Heart left ventricle (tissue), 13 donors: ENCODE measurements around the gene TPD52L2.

ENCODE experiments used
- POLR2A ChIP-seq, 2 donors: fragments of 450-650 bp; IDR thresholded peaks; one replicate each; pipeline ENCODE4 v1.6.1; 2017; ENCODE audit warnings: antibody characterized with exemption in 2 of 2, mild to moderate bottlenecking in 2 of 2, moderate library complexity in 2 of 2
- TF ChIP-seq, protein P1 (sequence below), 12 donors: fragments of 200-600 bp; sonication (generic) in 4 of 12; IDR thresholded peaks; one replicate each; pipeline versions ENCODE4 v1.5.0 to v1.8.0; 2018 to 2022; ENCODE audit warnings: antibody characterized with exemption in 12 of 12, mild to moderate bottlenecking in 5 of 12
- donor health status: ischemic (EF 13 %, LVEDD 7.1; RV severe dilation, severe dysfunction).
- donor health status: DM: no; HTN: yes; CAD: no.
- donor health status: DM: no; HTN: no; CAD: no.
- donor health status: ischemic (EF 25% LVEDD 6.9; RV normal size, moderate dysfunction).
- donor health status: ischemic (EF 25% LVEDD 5.7; RV mildly dilated, moderate dysfunction).
- donor health status: ischemic (EF 35%, LVEDD 5.7; RV mildly dilated, moderate dysfunction).
- donor health status: nonischemic (EF 11% LVEDD 7.7; RV severe dilation, severe dysfunction).
- donor health status: DM: yes; HTN: yes; CAD: no.
- donor health status: PGD.
- donor health status: ischemic (EF 29% LVEDD 5.4; RV normal size, mild dysfunction).
- donor health status: nonischemic (EF 23%, LVEDD 6.1; RV moderate dilation, normal function).

- TF ChIP-seq, protein P1, sequence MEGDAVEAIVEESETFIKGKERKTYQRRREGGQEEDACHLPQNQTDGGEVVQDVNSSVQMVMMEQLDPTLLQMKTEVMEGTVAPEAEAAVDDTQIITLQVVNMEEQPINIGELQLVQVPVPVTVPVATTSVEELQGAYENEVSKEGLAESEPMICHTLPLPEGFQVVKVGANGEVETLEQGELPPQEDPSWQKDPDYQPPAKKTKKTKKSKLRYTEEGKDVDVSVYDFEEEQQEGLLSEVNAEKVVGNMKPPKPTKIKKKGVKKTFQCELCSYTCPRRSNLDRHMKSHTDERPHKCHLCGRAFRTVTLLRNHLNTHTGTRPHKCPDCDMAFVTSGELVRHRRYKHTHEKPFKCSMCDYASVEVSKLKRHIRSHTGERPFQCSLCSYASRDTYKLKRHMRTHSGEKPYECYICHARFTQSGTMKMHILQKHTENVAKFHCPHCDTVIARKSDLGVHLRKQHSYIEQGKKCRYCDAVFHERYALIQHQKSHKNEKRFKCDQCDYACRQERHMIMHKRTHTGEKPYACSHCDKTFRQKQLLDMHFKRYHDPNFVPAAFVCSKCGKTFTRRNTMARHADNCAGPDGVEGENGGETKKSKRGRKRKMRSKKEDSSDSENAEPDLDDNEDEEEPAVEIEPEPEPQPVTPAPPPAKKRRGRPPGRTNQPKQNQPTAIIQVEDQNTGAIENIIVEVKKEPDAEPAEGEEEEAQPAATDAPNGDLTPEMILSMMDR (IDR thresholded peaks at IDR 0.05), result no peak
- TF ChIP-seq POLR2A (IDR thresholded peaks at IDR 0.05), result no peak
Observed at GRCh38 chr20:63861981-63862901, 2.8 kb upstream of the TPD52L2 start.
